WTC11 (cell line): ENCODE results near the gene NUDT22. TPM values are rescaled to one million over a fixed set of nuclear protein-coding genes. Genes with fewer than 3 reads are reported as not detected.

Experiments
- ATAC-seq: fragments of 200-7000 bp; cut with Tn5 transposase; 2 replicates; pipeline ENCODE4 v1.10.0; 2021; ENCODE audit warnings: mild to moderate bottlenecking, moderate library complexity
- CTCF ChIA-PET: fragments of 300-600 bp; sonication (Branson Sonifier 250); formaldehyde crosslinking; loops from one replicate; lab custom pipeline; 2021; ENCODE audit warnings: antibody characterized with exemption; lab: Charles Lee
- POLR2A ChIA-PET: fragments of 350-600 bp; sonication (Branson Sonifier 250); formaldehyde crosslinking; loops from one replicate; lab custom pipeline; 2021; ENCODE audit warnings: antibody characterized with exemption; lab: Charles Lee
- DNase-seq: peaks from one replicate; pipeline ENCODE4 v3.0.0; 2021; ENCODE audit warnings: low spot score
- H3K27ac Mint-ChIP-seq: 2 replicates; pipeline ENCODE4 v1.8.0; 2021; ENCODE audit warnings: mixed read lengths
- H3K27me3 Mint-ChIP-seq: 2 replicates; pipeline ENCODE4 v1.8.0; 2021; ENCODE audit warnings: low read depth, mild to moderate bottlenecking, moderate library complexity, mixed read lengths
- H3K36me3 Mint-ChIP-seq: 2 replicates; pipeline ENCODE4 v1.8.0; 2021; ENCODE audit warnings: mixed read lengths
- H3K4me1 Mint-ChIP-seq: 2 replicates; pipeline ENCODE4 v1.8.0; 2022; ENCODE audit warnings: mixed read lengths
- H3K4me3 Mint-ChIP-seq: 2 replicates; pipeline ENCODE4 v1.8.0; 2021; ENCODE audit warnings: mild to moderate bottlenecking, moderate library complexity, mixed read lengths
- H3K9me3 Mint-ChIP-seq: 2 replicates; pipeline ENCODE4 v1.8.0; 2021; ENCODE audit warnings: mixed read lengths
- CREM ChIP-seq: sonication (generic); formaldehyde crosslinking; IDR thresholded peaks from 2 replicates; pipeline ENCODE4 v1.8.1; 2022; ENCODE audit warnings: mild to moderate bottlenecking, missing genetic modification reagents, moderate library complexity
- FOXK1 ChIP-seq: sonication (generic); formaldehyde crosslinking; IDR thresholded peaks from 2 replicates; pipeline ENCODE4 v1.8.0; 2022; ENCODE audit warnings: mild to moderate bottlenecking, moderate library complexity, missing genetic modification reagents
- GTF2I ChIP-seq: fragments of 250-450 bp; sonication (Bioruptor Pico); conservative IDR thresholded peaks from 2 replicates; pipeline ENCODE4 v1.4.0; 2021; ENCODE audit warnings: mild to moderate bottlenecking
- HMGA2 ChIP-seq: fragments of 250-450 bp; sonication (Bioruptor Pico); IDR thresholded peaks from 2 replicates; pipeline ENCODE4 v1.4.0; 2021; ENCODE audit warnings: mild to moderate bottlenecking, moderate library complexity
- HMGXB4 ChIP-seq: sonication (generic); formaldehyde crosslinking; IDR thresholded peaks from 2 replicates; pipeline ENCODE4 v1.8.1; 2023; ENCODE audit warnings: mild to moderate bottlenecking, moderate library complexity, missing genetic modification reagents
- JUN ChIP-seq: sonication (generic); formaldehyde crosslinking; IDR thresholded peaks from 2 replicates; pipeline ENCODE4 v1.8.0; 2023; ENCODE audit warnings: mild to moderate bottlenecking, missing genetic modification reagents
- MXD4 ChIP-seq: fragments of 250-450 bp; sonication (Bioruptor Pico); IDR thresholded peaks from 2 replicates; pipeline ENCODE4 v1.8.0; 2021; ENCODE audit warnings: mild to moderate bottlenecking, moderate library complexity, borderline replicate concordance
- NFATC4 ChIP-seq: fragments of 250-450 bp; sonication (Bioruptor Pico); IDR thresholded peaks from 2 replicates; pipeline ENCODE4 v1.9.0; 2021; ENCODE audit warnings: mild to moderate bottlenecking
- NR1H2 ChIP-seq: sonication (generic); formaldehyde crosslinking; IDR thresholded peaks from 2 replicates; pipeline ENCODE4 v1.9.0; 2021; ENCODE audit warnings: mild to moderate bottlenecking, moderate library complexity, missing genetic modification reagents
- PRRX2 ChIP-seq: fragments of 250-450 bp; sonication (Bioruptor Pico); IDR thresholded peaks from 2 replicates; pipeline ENCODE4 v1.8.0; 2021; ENCODE audit warnings: mild to moderate bottlenecking
- SOX15 ChIP-seq: fragments of 250-450 bp; sonication (Bioruptor Pico); IDR thresholded peaks from 2 replicates; pipeline ENCODE4 v1.9.0; 2021; ENCODE audit warnings: mild to moderate bottlenecking
- TCF7 ChIP-seq: sonication (generic); formaldehyde crosslinking; IDR thresholded peaks from 2 replicates; pipeline ENCODE4 v1.8.0; 2022; ENCODE audit warnings: mild to moderate bottlenecking, low read depth, missing genetic modification reagents, moderate library complexity
- TEAD4 ChIP-seq: sonication (generic); formaldehyde crosslinking; IDR thresholded peaks from 2 replicates; pipeline ENCODE4 v1.8.0; 2022; ENCODE audit warnings: mild to moderate bottlenecking, missing genetic modification reagents
- ZBTB21 ChIP-seq: sonication (generic); formaldehyde crosslinking; IDR thresholded peaks from 2 replicates; pipeline ENCODE4 v1.8.1; 2023; ENCODE audit warnings: mild to moderate bottlenecking, missing genetic modification reagents, borderline replicate concordance
- ZNF416 ChIP-seq: fragments of 250-450 bp; sonication (Bioruptor Pico); IDR thresholded peaks from 2 replicates; pipeline ENCODE4 v1.9.0; 2021; ENCODE audit warnings: mild to moderate bottlenecking, inconsistent platforms
- ZNF425 ChIP-seq: fragments of 250-450 bp; sonication (Bioruptor Pico); conservative IDR thresholded peaks from 2 replicates; pipeline ENCODE4 v1.9.0; 2021; ENCODE audit warnings: mild to moderate bottlenecking
- total RNA-seq: library from RNA; stranded (reverse); gene quantifications from 3 replicates; pipeline ENCODE4 v1.2.3, GENCODE V29; 2021
- TF ChIP-seq, protein P1 (sequence below): sonication (generic); formaldehyde crosslinking; IDR thresholded peaks from 2 replicates; pipeline ENCODE4 v1.8.0; 2023; ENCODE audit warnings: missing genetic modification reagents
- TF ChIP-seq, protein P2 (sequence below): sonication (generic); formaldehyde crosslinking; conservative IDR thresholded peaks from 2 replicates; pipeline ENCODE4 v1.8.1; 2022; ENCODE audit warnings: mild to moderate bottlenecking, missing genetic modification reagents
- TF ChIP-seq, protein P3 (sequence below): sonication (generic); formaldehyde crosslinking; IDR thresholded peaks from 2 replicates; pipeline ENCODE4 v1.8.0; 2022; ENCODE audit warnings: mild to moderate bottlenecking, missing genetic modification reagents
- TF ChIP-seq, protein P4 (sequence below): fragments of 250-450 bp; sonication (Bioruptor Pico); IDR thresholded peaks from 2 replicates; pipeline ENCODE4 v1.9.0; 2021; ENCODE audit warnings: mild to moderate bottlenecking
- TF ChIP-seq, protein P5 (sequence below): sonication (generic); formaldehyde crosslinking; IDR thresholded peaks from 2 replicates; pipeline ENCODE4 v1.8.1; 2022; ENCODE audit warnings: mild to moderate bottlenecking, moderate library complexity, missing genetic modification reagents

NUDT22 gene
- total RNA-seq, 1 experiment from 2014 or later: 64.4 TPM

DNA sequence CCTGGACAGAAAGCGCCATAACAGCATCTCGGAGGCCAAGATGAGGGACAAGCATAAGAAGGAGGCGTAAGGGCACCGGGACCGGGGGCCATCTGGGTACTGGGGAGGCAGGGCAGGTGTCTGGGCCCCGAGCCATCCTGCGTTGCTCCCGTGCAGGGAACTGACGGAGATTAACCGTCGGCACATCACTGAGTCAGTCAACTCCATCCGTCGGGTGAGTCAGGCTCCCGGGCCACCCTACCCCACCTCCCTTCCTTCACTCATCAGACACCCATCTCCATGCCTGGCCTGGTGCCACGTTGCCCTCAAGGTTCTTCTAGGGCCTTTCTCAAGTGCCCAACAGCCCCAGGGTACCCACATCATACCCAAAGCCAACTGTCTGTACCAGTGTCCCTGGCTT lies 40.3 kb downstream of the NUDT22 start (continued):
- TF ChIP-seq, protein P1, sequence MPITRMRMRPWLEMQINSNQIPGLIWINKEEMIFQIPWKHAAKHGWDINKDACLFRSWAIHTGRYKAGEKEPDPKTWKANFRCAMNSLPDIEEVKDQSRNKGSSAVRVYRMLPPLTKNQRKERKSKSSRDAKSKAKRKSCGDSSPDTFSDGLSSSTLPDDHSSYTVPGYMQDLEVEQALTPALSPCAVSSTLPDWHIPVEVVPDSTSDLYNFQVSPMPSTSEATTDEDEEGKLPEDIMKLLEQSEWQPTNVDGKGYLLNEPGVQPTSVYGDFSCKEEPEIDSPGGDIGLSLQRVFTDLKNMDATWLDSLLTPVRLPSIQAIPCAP (CRISPR knock-in tag): no peak
- no peak for TF ChIP-seq HMGXB4 (CRISPR knock-in tag)
- TF ChIP-seq NR1H2 (CRISPR knock-in tag): no peak
- TF ChIP-seq ZBTB21 (CRISPR knock-in tag): no peak
- TF ChIP-seq NFATC4 (CRISPR knock-in tag): no peak

- DNase-seq (no peak), ATAC-seq (no peak)
- H3K36me3 Mint-ChIP-seq: peaks cover 23% of the 10 kb centered on the region
- no peaks in the 10 kb centered on the region for H3K9me3 Mint-ChIP-seq
- H3K4me1 Mint-ChIP-seq: peaks cover 16% of the 10 kb centered on the region
- no peaks in the 10 kb centered on the region for H3K27me3 Mint-ChIP-seq
- ChIA-PET CTCF (interaction anchor here (0.8 to 6.2 kb wide), 7 partner anchors 9 to 87 kb away, joined by 3 to 75 read pairs (median 13); partner anchors contain the start of genes CATSPERZ, ESRRA and PLCB3), POLR2A (interaction anchor here (1.3 to 1.6 kb wide), 2 partner anchors 17 to 19 kb away, joined by 4 to 6 read pairs; no protein-coding TSS in a partner anchor)
- TF ChIP-seq ZNF416 (CRISPR knock-in tag) (no peak), GTF2I (CRISPR knock-in tag) (no peak), MXD4 (CRISPR knock-in tag) (no peak), FOXK1 (CRISPR knock-in tag) (no peak), HMGA2 (CRISPR knock-in tag) (no peak), SOX15 (no peak), JUN (no peak), TCF7 (CRISPR knock-in tag) (no peak), CREM (CRISPR knock-in tag) (no peak), PRRX2 (no peak), TEAD4 (CRISPR knock-in tag) (no peak), ZNF425 (CRISPR knock-in tag) (no peak)
- TF ChIP-seq, protein P2, sequence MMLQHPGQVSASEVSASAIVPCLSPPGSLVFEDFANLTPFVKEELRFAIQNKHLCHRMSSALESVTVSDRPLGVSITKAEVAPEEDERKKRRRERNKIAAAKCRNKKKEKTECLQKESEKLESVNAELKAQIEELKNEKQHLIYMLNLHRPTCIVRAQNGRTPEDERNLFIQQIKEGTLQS: no peak
- TF ChIP-seq, protein P3, sequence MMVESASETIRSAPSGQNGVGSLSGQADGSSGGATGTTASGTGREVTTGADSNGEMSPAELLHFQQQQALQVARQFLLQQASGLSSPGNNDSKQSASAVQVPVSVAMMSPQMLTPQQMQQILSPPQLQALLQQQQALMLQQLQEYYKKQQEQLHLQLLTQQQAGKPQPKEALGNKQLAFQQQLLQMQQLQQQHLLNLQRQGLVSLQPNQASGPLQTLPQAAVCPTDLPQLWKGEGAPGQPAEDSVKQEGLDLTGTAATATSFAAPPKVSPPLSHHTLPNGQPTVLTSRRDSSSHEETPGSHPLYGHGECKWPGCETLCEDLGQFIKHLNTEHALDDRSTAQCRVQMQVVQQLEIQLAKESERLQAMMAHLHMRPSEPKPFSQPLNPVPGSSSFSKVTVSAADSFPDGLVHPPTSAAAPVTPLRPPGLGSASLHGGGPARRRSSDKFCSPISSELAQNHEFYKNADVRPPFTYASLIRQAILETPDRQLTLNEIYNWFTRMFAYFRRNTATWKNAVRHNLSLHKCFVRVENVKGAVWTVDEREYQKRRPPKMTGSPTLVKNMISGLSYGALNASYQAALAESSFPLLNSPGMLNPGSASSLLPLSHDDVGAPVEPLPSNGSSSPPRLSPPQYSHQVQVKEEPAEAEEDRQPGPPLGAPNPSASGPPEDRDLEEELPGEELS (CRISPR knock-in tag): no peak
- TF ChIP-seq, protein P4, sequence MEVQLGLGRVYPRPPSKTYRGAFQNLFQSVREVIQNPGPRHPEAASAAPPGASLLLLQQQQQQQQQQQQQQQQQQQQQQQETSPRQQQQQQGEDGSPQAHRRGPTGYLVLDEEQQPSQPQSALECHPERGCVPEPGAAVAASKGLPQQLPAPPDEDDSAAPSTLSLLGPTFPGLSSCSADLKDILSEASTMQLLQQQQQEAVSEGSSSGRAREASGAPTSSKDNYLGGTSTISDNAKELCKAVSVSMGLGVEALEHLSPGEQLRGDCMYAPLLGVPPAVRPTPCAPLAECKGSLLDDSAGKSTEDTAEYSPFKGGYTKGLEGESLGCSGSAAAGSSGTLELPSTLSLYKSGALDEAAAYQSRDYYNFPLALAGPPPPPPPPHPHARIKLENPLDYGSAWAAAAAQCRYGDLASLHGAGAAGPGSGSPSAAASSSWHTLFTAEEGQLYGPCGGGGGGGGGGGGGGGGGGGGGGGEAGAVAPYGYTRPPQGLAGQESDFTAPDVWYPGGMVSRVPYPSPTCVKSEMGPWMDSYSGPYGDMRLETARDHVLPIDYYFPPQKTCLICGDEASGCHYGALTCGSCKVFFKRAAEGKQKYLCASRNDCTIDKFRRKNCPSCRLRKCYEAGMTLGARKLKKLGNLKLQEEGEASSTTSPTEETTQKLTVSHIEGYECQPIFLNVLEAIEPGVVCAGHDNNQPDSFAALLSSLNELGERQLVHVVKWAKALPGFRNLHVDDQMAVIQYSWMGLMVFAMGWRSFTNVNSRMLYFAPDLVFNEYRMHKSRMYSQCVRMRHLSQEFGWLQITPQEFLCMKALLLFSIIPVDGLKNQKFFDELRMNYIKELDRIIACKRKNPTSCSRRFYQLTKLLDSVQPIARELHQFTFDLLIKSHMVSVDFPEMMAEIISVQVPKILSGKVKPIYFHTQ: no peak
- TF ChIP-seq, protein P5, sequence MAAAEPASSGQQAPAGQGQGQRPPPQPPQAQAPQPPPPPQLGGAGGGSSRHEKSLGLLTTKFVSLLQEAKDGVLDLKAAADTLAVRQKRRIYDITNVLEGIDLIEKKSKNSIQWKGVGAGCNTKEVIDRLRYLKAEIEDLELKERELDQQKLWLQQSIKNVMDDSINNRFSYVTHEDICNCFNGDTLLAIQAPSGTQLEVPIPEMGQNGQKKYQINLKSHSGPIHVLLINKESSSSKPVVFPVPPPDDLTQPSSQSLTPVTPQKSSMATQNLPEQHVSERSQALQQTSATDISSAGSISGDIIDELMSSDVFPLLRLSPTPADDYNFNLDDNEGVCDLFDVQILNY (CRISPR knock-in tag): no peak
- no peak overlapping the region for H3K4me3 Mint-ChIP-seq
- H3K27ac Mint-ChIP-seq: peak overlapping the region; percentile 84; the same call in 1 of the 2 replicates
Measured at GRCh38 chr11:64267207-64267945, 41.3 kb downstream of the NUDT22 start.
